ENCODE data around the gene PRICKLE2.

GRCh38 chr3:64265646-64266045, 40.4 kb upstream of the PRICKLE2 start:
- TF ChIP-seq IRF4 (IDR thresholded peaks at IDR 0.05; ENCODE audit: low read depth, low read length) = no peak
- TF ChIP-seq POLR2AphosphoS5 (IDR thresholded peaks at IDR 0.05; ENCODE audit: low read length) = no peak

All from GM12878 (cell line).